Activated CD8-positive, alpha-beta memory T cell treated with anti-CD3 and anti-CD28 coated beads, Interleukin-2, amount 10 ng/mL, durations not matched to agents 7 days and 5 days (primary cell): ENCODE measurements around the gene PRKCB. TPM values are rescaled to one million over a fixed set of nuclear protein-coding genes. Genes with fewer than 3 reads are reported as not detected.
A peak's percentile ranks its signal among the peaks of the same experiment; 100 is the strongest.

ENCODE experiments used
- ATAC-seq: fragments of 150-1000 bp; cut with Tn5 transposase; one replicate; pipeline ENCODE4 v1.10.0; 2021; ENCODE audit warnings: moderate library complexity
- CTCF ChIA-PET: fragments of 350-600 bp; sonication (Branson Sonifier 250); formaldehyde crosslinking; loops from one replicate; lab custom pipeline; 2021; ENCODE audit warnings: antibody characterized with exemption; lab: Charles Lee
- DNase-seq: peaks from one replicate; pipeline ENCODE4 v3.0.0-alpha.2; 2020
- H3K27ac Mint-ChIP-seq: one replicate; pipeline ENCODE4 v1.8.0; 2021; ENCODE audit warnings: mild to moderate bottlenecking, mixed read lengths
- H3K27me3 Mint-ChIP-seq: one replicate; pipeline ENCODE4 v1.8.0; 2021; ENCODE audit warnings: mixed read lengths
- H3K36me3 Mint-ChIP-seq: one replicate; pipeline ENCODE4 v1.8.0; 2021; ENCODE audit warnings: mild to moderate bottlenecking, mixed read lengths
- H3K4me1 Mint-ChIP-seq: one replicate; pipeline ENCODE4 v1.8.0; 2021; ENCODE audit warnings: mixed read lengths
- H3K4me3 Mint-ChIP-seq: one replicate; pipeline ENCODE4 v1.8.0; 2021; ENCODE audit warnings: mild to moderate bottlenecking, moderate library complexity, mixed read lengths
- H3K9me3 Mint-ChIP-seq: one replicate; pipeline ENCODE4 v1.8.0; 2022; ENCODE audit warnings: low read depth, mixed read lengths
- total RNA-seq, 2 experiments: library from RNA; stranded (reverse); gene quantifications; one replicate each; pipeline ENCODE4 v1.2.3, GENCODE V29; 2021

The PRKCB gene
- total RNA-seq, 2 experiments from 2014 or later: 98.5 to 125 TPM

GRCh38 chr16:24074574-24074973 lies 238.8 kb downstream of the PRKCB start:
- DNase-seq: no peak
- no peak for ATAC-seq
- CTCF ChIA-PET: interaction anchor here (0.7 to 1.4 kb wide), 3 partner anchors 38 to 430 kb away, joined by 3 to 5 read pairs (median 3); no protein-coding TSS in a partner anchor
- Mint-ChIP-seq H3K36me3 (peaks cover 7% of the 10 kb centered on the region), H3K4me1 (peaks cover 41% of the 10 kb centered on the region), H3K9me3 (no peaks in the 10 kb centered on the region), H3K4me3 (no peak overlapping the region), H3K27me3 (no peaks in the 10 kb centered on the region), H3K27ac (no peak overlapping the region)

GRCh38 chr16:24075302-24075701 lies 239.5 kb downstream of the PRKCB start:
- peaks cover 39% of the 10 kb centered on the region for H3K4me1 Mint-ChIP-seq
- H3K27ac Mint-ChIP-seq: no peak overlapping the region
- ATAC-seq: no peak
- no peaks in the 10 kb centered on the region for H3K27me3 Mint-ChIP-seq
- CTCF ChIA-PET: interaction anchor here (1.4 kb wide), 1 partner anchor 430 kb away, joined by 5 read pairs; no protein-coding TSS in a partner anchor
- H3K36me3 Mint-ChIP-seq: peaks cover 8% of the 10 kb centered on the region
- DNase-seq: no peak
- no peak overlapping the region for H3K4me3 Mint-ChIP-seq
- H3K9me3 Mint-ChIP-seq: no peaks in the 10 kb centered on the region

- H3K4me3 Mint-ChIP-seq: no peak overlapping the region
- H3K9me3 Mint-ChIP-seq: no peaks in the 10 kb centered on the region
- DNase-seq (peak; percentile 61), ATAC-seq (peak; percentile 86)
- no peaks in the 10 kb centered on the region for H3K27me3 Mint-ChIP-seq
- CTCF ChIA-PET: no interaction called here
- no peak overlapping the region for H3K27ac Mint-ChIP-seq
- peaks cover 34% of the 10 kb centered on the region for H3K4me1 Mint-ChIP-seq
- peaks cover 9% of the 10 kb centered on the region for H3K36me3 Mint-ChIP-seq
These were observed 240.3 kb downstream of the PRKCB start for GRCh38 chr16:24075931-24076716.

GRCh38 chr16:24077292-24077691 lies 241.5 kb downstream of the PRKCB start:
- ATAC-seq: no peak

GRCh38 chr16:24077966-24078365 lies 242.2 kb downstream of the PRKCB start:
- H3K9me3 Mint-ChIP-seq: no peaks in the 10 kb centered on the region
- no peak overlapping the region for H3K4me3 Mint-ChIP-seq
- CTCF ChIA-PET: interaction anchor here (1.4 kb wide), 1 partner anchor 11 kb away, joined by 3 read pairs; no protein-coding TSS in a partner anchor
- no peak overlapping the region for H3K27ac Mint-ChIP-seq
- no peaks in the 10 kb centered on the region for H3K27me3 Mint-ChIP-seq
- peaks cover 24% of the 10 kb centered on the region for H3K4me1 Mint-ChIP-seq
- H3K36me3 Mint-ChIP-seq: peaks cover 7% of the 10 kb centered on the region
- no peak for DNase-seq
- no peak for ATAC-seq

More at GRCh38 chr16:24077292-24077691, 241.5 kb downstream of the PRKCB start:
- Mint-ChIP-seq H3K36me3 (peaks cover 9% of the 10 kb centered on the region), H3K4me1 (peaks cover 31% of the 10 kb centered on the region), H3K4me3 (no peak overlapping the region), H3K9me3 (no peaks in the 10 kb centered on the region), H3K27me3 (no peaks in the 10 kb centered on the region), H3K27ac (no peak overlapping the region)
- CTCF ChIA-PET: interaction anchor here (1.4 kb wide), 1 partner anchor 12 kb away, joined by 3 read pairs; no protein-coding TSS in a partner anchor
- no peak for DNase-seq

GRCh38 chr16:24085666-24086065 lies 249.9 kb downstream of the PRKCB start:
- CTCF ChIA-PET: interaction anchor here (1.3 kb wide), 1 partner anchor 15 kb away, joined by 5 read pairs; no protein-coding TSS in a partner anchor

GRCh38 chr16:24087891-24088410 lies 252.2 kb downstream of the PRKCB start:
- DNase-seq (no peak), ATAC-seq (no peak)
- Mint-ChIP-seq H3K27ac (no peak overlapping the region), H3K27me3 (no peaks in the 10 kb centered on the region), H3K9me3 (peaks cover 16% of the 10 kb centered on the region), H3K36me3 (peaks cover 51% of the 10 kb centered on the region), H3K4me3 (no peak overlapping the region), H3K4me1 (peaks cover 17% of the 10 kb centered on the region)
- CTCF ChIA-PET: no interaction called here

More at GRCh38 chr16:24085666-24086065, 249.9 kb downstream of the PRKCB start:
- H3K27ac Mint-ChIP-seq: no peak overlapping the region
- ATAC-seq (no peak), DNase-seq (no peak)
- H3K27me3 Mint-ChIP-seq: no peaks in the 10 kb centered on the region
- H3K4me3 Mint-ChIP-seq: no peak overlapping the region
- peaks cover 29% of the 10 kb centered on the region for H3K36me3 Mint-ChIP-seq
- H3K9me3 Mint-ChIP-seq: peaks cover 10% of the 10 kb centered on the region
- H3K4me1 Mint-ChIP-seq: peaks cover 4% of the 10 kb centered on the region

GRCh38 chr16:24088767-24089166 lies 253.0 kb downstream of the PRKCB start:
- H3K27me3 Mint-ChIP-seq: no peaks in the 10 kb centered on the region
- ATAC-seq: no peak
- CTCF ChIA-PET: interaction anchor here (1.0 kb wide), 1 partner anchor 11 kb away, joined by 3 read pairs; no protein-coding TSS in a partner anchor

GRCh38 chr16:24091125-24091524 lies 255.3 kb downstream of the PRKCB start:
- Mint-ChIP-seq H3K4me3 (no peak overlapping the region), H3K4me1 (peaks cover 21% of the 10 kb centered on the region), H3K27ac (no peak overlapping the region), H3K36me3 (peaks cover 69% of the 10 kb centered on the region), H3K27me3 (no peaks in the 10 kb centered on the region), H3K9me3 (peaks cover 16% of the 10 kb centered on the region)
- DNase-seq (no peak), ATAC-seq (no peak)
- CTCF ChIA-PET: interaction anchor here (0.8 kb wide), 1 partner anchor 162 kb away, joined by 3 read pairs; no protein-coding TSS in a partner anchor

More at GRCh38 chr16:24088767-24089166, 253.0 kb downstream of the PRKCB start:
- Mint-ChIP-seq H3K9me3 (peaks cover 16% of the 10 kb centered on the region), H3K4me1 (peaks cover 21% of the 10 kb centered on the region), H3K27ac (no peak overlapping the region), H3K4me3 (no peak overlapping the region), H3K36me3 (peaks cover 56% of the 10 kb centered on the region)
- DNase-seq: no peak

- DNase-seq: no peak
- H3K27ac Mint-ChIP-seq: peak overlapping the region; percentile 41
- H3K27me3 Mint-ChIP-seq: no peaks in the 10 kb centered on the region
- H3K4me3 Mint-ChIP-seq: no peak overlapping the region
- CTCF ChIA-PET: interaction anchor here (1.1 kb wide), 1 partner anchor 22 kb away, joined by 3 read pairs; no protein-coding TSS in a partner anchor
- peaks cover 75% of the 10 kb centered on the region for H3K36me3 Mint-ChIP-seq
- peaks cover 21% of the 10 kb centered on the region for H3K4me1 Mint-ChIP-seq
- ATAC-seq: peak; percentile 60
- H3K9me3 Mint-ChIP-seq: peaks cover 16% of the 10 kb centered on the region
These were observed 257.3 kb downstream of the PRKCB start for GRCh38 chr16:24093049-24093448.

GRCh38 chr16:24094660-24095059 lies 258.9 kb downstream of the PRKCB start:
- Mint-ChIP-seq H3K36me3 (peaks cover 68% of the 10 kb centered on the region), H3K27ac (peak overlapping the region; percentile 30), H3K4me1 (peaks cover 17% of the 10 kb centered on the region), H3K4me3 (no peak overlapping the region), H3K27me3 (no peaks in the 10 kb centered on the region), H3K9me3 (peaks cover 13% of the 10 kb centered on the region)
- DNase-seq (no peak), ATAC-seq (no peak)
- CTCF ChIA-PET: no interaction called here

GRCh38 chr16:24098896-24099295 lies 263.1 kb downstream of the PRKCB start:
- Mint-ChIP-seq H3K27ac (no peak overlapping the region), H3K4me1 (peaks cover 5% of the 10 kb centered on the region), H3K27me3 (no peaks in the 10 kb centered on the region), H3K36me3 (peaks cover 40% of the 10 kb centered on the region), H3K4me3 (no peak overlapping the region), H3K9me3 (no peaks in the 10 kb centered on the region)
- CTCF ChIA-PET: interaction anchor here (1.2 kb wide), 1 partner anchor 28 kb away, joined by 3 read pairs; no protein-coding TSS in a partner anchor
- no peak for ATAC-seq
- DNase-seq: no peak

GRCh38 chr16:24101431-24101830 lies 265.6 kb downstream of the PRKCB start:
- DNase-seq (no peak), ATAC-seq (no peak)
- CTCF ChIA-PET: interaction anchor here (0.8 to 1.0 kb wide), 2 partner anchors 227 to 403 kb away, joined by 3 read pairs; no protein-coding TSS in a partner anchor
- Mint-ChIP-seq H3K27me3 (no peaks in the 10 kb centered on the region), H3K9me3 (no peaks in the 10 kb centered on the region), H3K27ac (no peak overlapping the region), H3K4me3 (no peak overlapping the region), H3K4me1 (peaks cover 5% of the 10 kb centered on the region), H3K36me3 (peaks cover 33% of the 10 kb centered on the region)
